Naive thymus-derived CD4-positive, alpha-beta T cell (primary cell): Measurements from ENCODE around the gene ALPL. TPM values are rescaled to one million over a fixed set of nuclear protein-coding genes. Genes with fewer than 3 reads are reported as not detected.

Source experiments
- ATAC-seq: fragments of 150-1000 bp; cut with Tn5 transposase; 2 replicates; pipeline ENCODE4 v1.10.0; 2021; ENCODE audit warnings: mild to moderate bottlenecking, moderate library complexity
- CTCF ChIA-PET: fragments of 350-600 bp; sonication (Branson Sonifier 250); formaldehyde crosslinking; loops from one replicate; lab custom pipeline; 2021; ENCODE audit warnings: antibody characterized with exemption; lab: Charles Lee
- POLR2A ChIA-PET: fragments of 350-600 bp; sonication (Branson Sonifier 250); formaldehyde crosslinking; loops from one replicate; lab custom pipeline; 2021; ENCODE audit warnings: antibody characterized with exemption, inconsistent platforms; lab: Charles Lee
- DNase-seq, 9 donors: peaks; one replicate each; pipeline versions ENCODE4 v3.0.0 to v3.0.0-alpha.2; 2020 to 2022; ENCODE audit warnings: mixed read lengths in 1 of 9
- H3K27ac ChIP-seq: one replicate; pipeline ENCODE4 v1.7.0; 2013; ENCODE audit warnings: mild to moderate bottlenecking, low read depth, low read length, moderate library complexity
- H3K27me3 ChIP-seq, 2 donors: one replicate each; pipeline ENCODE4 v1.7.0; 2013; ENCODE audit warnings: low read length in 2 of 2, mild to moderate bottlenecking in 2 of 2, moderate library complexity in 2 of 2; ENCODE audit not compliant: control insufficient read depth in 2 of 2, insufficient read depth in 2 of 2
- H3K36me3 ChIP-seq, 3 experiments: 1 replicate in 2 of 3; 2 replicates in 1 of 3; pipeline ENCODE4 v1.7.0; 2013; ENCODE audit warnings: low read length in 3 of 3, mild to moderate bottlenecking in 3 of 3, moderate library complexity in 1 of 3; ENCODE audit not compliant: insufficient read depth in 3 of 3, control insufficient read depth in 2 of 3
- H3K4me1 ChIP-seq, 2 donors: one replicate each; pipeline ENCODE4 v1.7.0; 2013; ENCODE audit warnings: low read length in 2 of 2, mild to moderate bottlenecking in 2 of 2, moderate library complexity in 1 of 2; ENCODE audit not compliant: control insufficient read depth in 2 of 2, insufficient read depth in 2 of 2
- H3K4me3 ChIP-seq: 2 replicates; pipeline ENCODE4 v1.7.0; 2013; ENCODE audit warnings: mild to moderate bottlenecking, low read length
- H3K9me3 ChIP-seq, 3 experiments: 1 replicate in 2 of 3; 2 replicates in 1 of 3; pipeline ENCODE4 v1.7.0; 2013; ENCODE audit warnings: low read length in 3 of 3; ENCODE audit not compliant: control insufficient read depth in 2 of 3
- H3K27ac Mint-ChIP-seq, 9 donors: one replicate each; pipeline ENCODE4 v1.8.0; 2020 to 2022; ENCODE audit warnings: mixed read lengths in 9 of 9, mild to moderate bottlenecking in 8 of 9, moderate library complexity in 5 of 9, inconsistent platforms in 2 of 9
- H3K27me3 Mint-ChIP-seq, 5 donors: one replicate each; pipeline ENCODE4 v1.8.0; 2021 to 2022; ENCODE audit warnings: mixed read lengths in 5 of 5, mild to moderate bottlenecking in 1 of 5
- H3K36me3 Mint-ChIP-seq, 5 donors: one replicate each; pipeline ENCODE4 v1.8.0; 2020 to 2022; ENCODE audit warnings: mixed read lengths in 5 of 5, mild to moderate bottlenecking in 3 of 5, inconsistent platforms in 1 of 5
- H3K4me1 Mint-ChIP-seq, 7 donors: one replicate each; pipeline ENCODE4 v1.8.0; 2020 to 2022; ENCODE audit warnings: mixed read lengths in 7 of 7, mild to moderate bottlenecking in 3 of 7, inconsistent platforms in 1 of 7
- H3K4me3 Mint-ChIP-seq, 10 donors: one replicate each; pipeline ENCODE4 v1.8.0; 2020 to 2022; ENCODE audit warnings: mild to moderate bottlenecking in 10 of 10, mixed read lengths in 10 of 10, moderate library complexity in 6 of 10, inconsistent platforms in 2 of 10
- H3K9me3 Mint-ChIP-seq, 11 donors: one replicate each; pipeline ENCODE4 v1.8.0; 2020 to 2022; ENCODE audit warnings: mixed read lengths in 11 of 11, mild to moderate bottlenecking in 4 of 11, inconsistent platforms in 1 of 11, moderate library complexity in 1 of 11
- intact Hi-C, 2 donors: fragments of 100-400 bp; cut with micrococcal nuclease; formaldehyde crosslinking; loops; one replicate each; pipeline ENCODE4 v1.15.1; 2023
- polyA plus RNA-seq, 2 donors: library from polyadenylated mRNA; unstranded; fragments of 300-500 nt; fragmentation: Illumina TruSeq; gene quantifications; one replicate each; pipeline ENCODE4 v1.2.3, GENCODE V29; 2021
- total RNA-seq, 6 experiments: library from RNA in 5 of 6; stranded (reverse) in 5 of 6; gene quantifications; 1 replicate in 5 of 6; 2 replicates in 1 of 6; pipeline ENCODE4 v1.2.3 and lab custom pipeline; 2021 to 2026

Gene ALPL
- total and polyA plus RNA-seq, 7 experiments from 2014 or later = not detected

DNA sequence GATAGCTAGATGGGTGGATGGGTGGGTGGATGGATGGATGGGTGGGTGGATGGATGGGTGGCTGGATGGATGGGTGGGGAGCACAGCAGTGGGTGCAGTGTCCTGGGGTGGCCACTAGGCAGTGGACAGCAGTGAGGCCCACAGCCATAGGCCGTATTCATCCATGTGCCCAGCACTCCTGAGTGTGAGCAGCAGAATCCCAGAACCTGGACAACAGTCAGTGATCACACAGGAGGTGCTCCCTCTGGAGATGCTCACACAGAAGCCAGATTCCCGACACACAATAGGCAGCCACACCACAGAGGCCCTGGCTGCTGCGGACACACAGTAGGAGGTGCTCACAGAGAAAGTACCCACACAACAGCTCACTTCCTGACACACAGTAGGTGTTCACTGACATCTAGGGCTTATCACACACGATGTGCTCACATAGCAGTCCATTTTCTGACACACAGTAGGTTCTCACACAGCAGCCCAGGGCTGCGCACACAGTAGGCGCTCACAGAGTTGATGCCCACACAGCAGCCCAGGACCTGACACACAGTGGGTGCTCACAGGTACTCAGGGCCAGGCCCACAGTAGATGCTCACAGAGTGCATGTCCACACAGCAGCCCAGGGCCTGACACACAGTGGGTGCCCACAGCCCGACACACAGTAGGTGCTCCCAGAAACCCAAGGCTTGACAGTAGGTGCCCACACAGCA is 95.9 kb downstream of the ALPL start:
- H3K27ac ChIP-seq = no peak overlapping the region
- ChIA-PET CTCF (no interaction called here), POLR2A (no interaction called here)
- H3K9me3 Mint-ChIP-seq = no peaks in the 10 kb centered on the region
- no peaks in the 10 kb centered on the region for H3K36me3 Mint-ChIP-seq
- H3K36me3 ChIP-seq = no peaks in the 10 kb centered on the region
- no peak overlapping the region for H3K27ac Mint-ChIP-seq
- no peaks in the 10 kb centered on the region for H3K9me3 ChIP-seq
- DNase-seq = no peak
- intact Hi-C loops = no loop called here
- no peak overlapping the region for H3K4me3 Mint-ChIP-seq
- H3K27me3 ChIP-seq = no peaks in the 10 kb centered on the region
- no peak overlapping the region for H3K4me3 ChIP-seq
- no peak for ATAC-seq
- no peaks in the 10 kb centered on the region for H3K4me1 ChIP-seq
- peaks cover 6 to 14% (median 7%) of the 10 kb centered on the region in 7 donors for H3K4me1 Mint-ChIP-seq
- peaks cover 2 to 30% (median 9%) of the 10 kb centered on the region in 5 donors for H3K27me3 Mint-ChIP-seq

DNA sequence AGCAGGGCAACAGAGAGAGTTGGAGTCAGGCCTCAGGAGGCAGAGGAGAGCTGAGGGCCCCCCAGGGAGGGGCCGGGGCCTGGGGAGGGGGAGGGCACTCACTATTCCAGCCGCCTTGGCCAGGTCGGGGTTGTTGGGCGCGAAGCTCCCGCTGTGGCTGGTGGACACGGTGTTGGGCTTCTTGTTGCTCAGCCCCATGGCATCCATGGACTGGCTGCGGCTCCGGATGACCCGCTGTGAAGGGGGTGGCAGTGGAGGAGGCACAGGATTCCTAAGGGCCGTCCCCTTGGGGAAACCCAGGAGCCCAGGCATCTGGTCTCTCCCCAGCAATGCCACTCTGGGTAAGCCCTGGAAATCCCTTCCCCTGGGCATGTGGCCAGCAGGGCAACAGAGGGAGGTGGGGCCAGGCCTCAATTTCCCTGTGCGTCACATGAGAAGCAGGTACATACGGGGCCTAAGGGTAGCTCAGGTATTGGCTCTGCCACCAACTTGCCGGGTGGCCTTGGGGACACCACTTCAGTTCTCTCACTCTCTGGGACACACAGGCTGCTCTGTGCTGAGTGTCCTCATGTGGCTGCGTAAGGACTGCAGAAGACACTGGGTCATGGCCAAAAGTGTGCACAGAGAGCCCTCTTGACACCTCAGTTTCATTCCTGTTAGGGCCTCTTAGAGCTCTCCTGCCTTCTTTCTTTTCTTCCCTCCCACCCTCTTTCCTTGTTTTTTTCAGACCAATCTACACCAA is 96.9 kb downstream of the ALPL start:
- H3K27ac ChIP-seq = no peak overlapping the region
- H3K36me3 ChIP-seq = no peaks in the 10 kb centered on the region
- ChIA-PET POLR2A (no interaction called here), CTCF (no interaction called here)
- no peak overlapping the region for H3K27ac Mint-ChIP-seq
- H3K4me3 ChIP-seq = no peak overlapping the region
- intact Hi-C loops = no loop called here
- no peaks in the 10 kb centered on the region for H3K9me3 ChIP-seq
- H3K4me3 Mint-ChIP-seq = no peak overlapping the region
- peaks cover 2 to 22% (median 9%) of the 10 kb centered on the region in 5 donors for H3K27me3 Mint-ChIP-seq
- peaks cover 6 to 14% (median 7%) of the 10 kb centered on the region in 7 donors for H3K4me1 Mint-ChIP-seq
- no peaks in the 10 kb centered on the region for H3K36me3 Mint-ChIP-seq
- no peaks in the 10 kb centered on the region for H3K9me3 Mint-ChIP-seq
- H3K4me1 ChIP-seq = no peaks in the 10 kb centered on the region
- ATAC-seq (no peak), DNase-seq (no peak)
- H3K27me3 ChIP-seq = no peaks in the 10 kb centered on the region

DNA sequence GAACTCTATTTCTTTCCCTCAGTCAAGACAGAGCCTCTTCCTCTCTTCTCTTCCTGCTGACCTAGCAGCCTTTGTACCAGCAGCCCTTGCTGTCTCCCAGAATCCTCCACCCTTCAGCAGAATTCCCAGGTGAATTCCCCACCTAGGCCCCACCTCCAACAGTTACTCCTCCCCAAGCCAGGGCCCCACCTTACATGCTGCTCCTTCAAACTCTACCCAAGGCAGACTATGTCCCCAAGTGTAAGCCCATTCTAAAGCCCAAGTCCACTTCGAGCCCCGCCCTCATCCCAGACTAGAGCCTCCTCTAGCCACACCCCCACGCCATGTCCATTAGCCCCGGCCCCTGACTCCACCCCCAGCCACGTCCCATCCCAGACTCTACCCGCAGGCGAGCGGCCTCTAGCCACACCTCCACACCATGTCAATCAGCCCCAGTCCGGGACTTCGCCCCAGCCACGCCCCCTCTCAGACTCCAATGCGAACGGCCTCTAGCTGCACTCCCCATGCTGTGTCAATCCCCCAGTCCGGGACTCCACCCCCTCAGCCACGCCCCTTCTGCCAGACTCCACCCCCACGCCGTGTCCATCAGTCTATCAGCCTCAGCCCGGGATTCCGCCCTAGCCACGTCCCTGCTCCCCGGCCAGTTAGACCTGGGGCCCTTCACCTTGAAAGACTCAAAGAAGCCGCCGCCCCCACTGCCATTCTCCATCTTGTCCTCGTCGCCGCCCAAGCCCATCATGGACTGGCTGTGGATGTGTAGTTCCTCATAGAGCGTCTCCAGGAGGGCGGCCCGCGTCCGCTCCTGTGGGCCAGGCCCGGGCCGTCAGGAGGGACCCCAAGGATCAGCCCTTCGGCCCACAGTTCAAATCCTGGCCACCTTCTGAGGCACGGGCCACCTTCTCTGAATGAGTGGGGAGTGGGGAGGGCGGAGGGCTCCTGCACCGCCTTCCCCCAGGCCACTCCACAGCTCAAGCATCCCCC is 98.6 kb downstream of the ALPL start:
- H3K4me3 Mint-ChIP-seq = peak overlapping the region in 4 of 10 donors; percentile 6 to 56 (median 41)
- H3K27me3 Mint-ChIP-seq = peaks cover 2 to 22% (median 7%) of the 10 kb centered on the region in 5 donors
- CTCF ChIA-PET = no interaction called here
- peaks cover 6 to 14% (median 7%) of the 10 kb centered on the region in 7 donors for H3K4me1 Mint-ChIP-seq
- H3K27ac ChIP-seq = no peak overlapping the region
- DNase-seq = peak in 1 of 9 donors; percentile 72
- POLR2A ChIA-PET = no interaction called here
- H3K27me3 ChIP-seq = no peaks in the 10 kb centered on the region
- ATAC-seq = peak; percentile 73
- no peaks in the 10 kb centered on the region for H3K4me1 ChIP-seq
- peak overlapping the region in 1 of 9 donors; percentile 59 for H3K27ac Mint-ChIP-seq
- H3K36me3 Mint-ChIP-seq = no peaks in the 10 kb centered on the region
- no peaks in the 10 kb centered on the region for H3K36me3 ChIP-seq
- intact Hi-C loops = no loop called here
- no peaks in the 10 kb centered on the region for H3K9me3 ChIP-seq
- no peak overlapping the region for H3K4me3 ChIP-seq
- H3K9me3 Mint-ChIP-seq = no peaks in the 10 kb centered on the region

DNA sequence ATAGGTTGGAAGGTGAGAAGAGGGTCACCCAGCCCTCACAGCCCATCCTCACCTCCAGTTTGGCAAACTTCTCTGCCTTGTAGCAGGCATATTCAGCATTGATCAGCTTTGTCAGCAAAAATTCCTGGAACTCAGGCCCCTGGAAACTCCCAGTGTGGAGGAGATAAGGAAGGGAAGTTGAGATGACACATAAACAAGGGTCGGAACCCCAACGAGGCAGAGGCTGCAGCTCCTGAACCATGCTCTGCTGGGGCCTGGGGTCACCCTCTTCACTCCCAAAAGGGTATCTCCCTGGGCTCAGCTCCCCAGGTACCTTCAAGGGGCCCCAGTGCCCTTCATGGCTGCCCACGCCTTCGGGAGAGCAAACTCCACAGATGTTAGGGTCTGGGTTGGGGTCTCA is 99.6 kb downstream of the ALPL start:
- no peaks in the 10 kb centered on the region for H3K9me3 ChIP-seq
- H3K27me3 ChIP-seq = no peaks in the 10 kb centered on the region
- H3K36me3 ChIP-seq = no peaks in the 10 kb centered on the region
- no peaks in the 10 kb centered on the region for H3K36me3 Mint-ChIP-seq
- H3K27ac ChIP-seq = no peak overlapping the region
- H3K4me1 ChIP-seq = no peaks in the 10 kb centered on the region
- H3K4me3 Mint-ChIP-seq = no peak overlapping the region
- peak overlapping the region in 2 of 9 donors; percentile 13 to 59 for H3K27ac Mint-ChIP-seq
- DNase-seq (no peak), ATAC-seq (no peak)
- peaks cover 2 to 20% (median 7%) of the 10 kb centered on the region in 5 donors for H3K27me3 Mint-ChIP-seq
- CTCF ChIA-PET = no interaction called here
- intact Hi-C loops = no loop called here
- peaks cover 0 to 2% (median 0%) of the 10 kb centered on the region in 11 donors for H3K9me3 Mint-ChIP-seq
- no peak overlapping the region for H3K4me3 ChIP-seq
- POLR2A ChIA-PET = no interaction called here
- peaks cover 6 to 14% (median 7%) of the 10 kb centered on the region in 7 donors for H3K4me1 Mint-ChIP-seq

DNA sequence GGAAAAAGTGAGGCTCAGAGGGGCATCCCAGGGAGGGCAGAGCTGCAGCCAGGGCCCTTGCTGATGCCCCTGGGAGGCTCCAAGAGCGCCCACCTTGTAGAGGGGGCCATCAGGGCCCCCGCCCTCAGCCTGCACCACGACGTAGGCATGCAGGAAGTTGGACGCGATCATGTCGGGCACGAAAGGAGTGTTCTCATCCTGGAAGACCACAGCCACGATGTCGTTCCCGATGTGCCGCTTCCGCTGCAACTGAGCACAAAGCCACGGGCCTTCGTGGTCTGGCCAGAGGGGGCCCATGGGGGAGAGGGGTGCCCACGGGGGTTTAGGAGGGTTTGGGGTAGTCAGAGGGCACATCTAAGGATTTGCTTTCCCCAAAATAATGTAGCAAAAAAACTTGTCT is 100.8 kb downstream of the ALPL start:
- Mint-ChIP-seq H3K4me3 (no peak overlapping the region), H3K27me3 (peaks cover 2 to 13% (median 7%) of the 10 kb centered on the region in 5 donors), H3K4me1 (peaks cover 6 to 14% (median 7%) of the 10 kb centered on the region in 7 donors), H3K9me3 (peaks cover 0 to 2% (median 0%) of the 10 kb centered on the region in 11 donors), H3K36me3 (no peaks in the 10 kb centered on the region), H3K27ac (no peak overlapping the region)
- no peaks in the 10 kb centered on the region for H3K27me3 ChIP-seq
- no peak overlapping the region for H3K4me3 ChIP-seq
- no peaks in the 10 kb centered on the region for H3K9me3 ChIP-seq
- ChIA-PET CTCF (no interaction called here), POLR2A (no interaction called here)
- H3K4me1 ChIP-seq = no peaks in the 10 kb centered on the region
- DNase-seq (no peak), ATAC-seq (no peak)
- no peaks in the 10 kb centered on the region for H3K36me3 ChIP-seq
- H3K27ac ChIP-seq = no peak overlapping the region
- intact Hi-C loops = no loop called here

DNA sequence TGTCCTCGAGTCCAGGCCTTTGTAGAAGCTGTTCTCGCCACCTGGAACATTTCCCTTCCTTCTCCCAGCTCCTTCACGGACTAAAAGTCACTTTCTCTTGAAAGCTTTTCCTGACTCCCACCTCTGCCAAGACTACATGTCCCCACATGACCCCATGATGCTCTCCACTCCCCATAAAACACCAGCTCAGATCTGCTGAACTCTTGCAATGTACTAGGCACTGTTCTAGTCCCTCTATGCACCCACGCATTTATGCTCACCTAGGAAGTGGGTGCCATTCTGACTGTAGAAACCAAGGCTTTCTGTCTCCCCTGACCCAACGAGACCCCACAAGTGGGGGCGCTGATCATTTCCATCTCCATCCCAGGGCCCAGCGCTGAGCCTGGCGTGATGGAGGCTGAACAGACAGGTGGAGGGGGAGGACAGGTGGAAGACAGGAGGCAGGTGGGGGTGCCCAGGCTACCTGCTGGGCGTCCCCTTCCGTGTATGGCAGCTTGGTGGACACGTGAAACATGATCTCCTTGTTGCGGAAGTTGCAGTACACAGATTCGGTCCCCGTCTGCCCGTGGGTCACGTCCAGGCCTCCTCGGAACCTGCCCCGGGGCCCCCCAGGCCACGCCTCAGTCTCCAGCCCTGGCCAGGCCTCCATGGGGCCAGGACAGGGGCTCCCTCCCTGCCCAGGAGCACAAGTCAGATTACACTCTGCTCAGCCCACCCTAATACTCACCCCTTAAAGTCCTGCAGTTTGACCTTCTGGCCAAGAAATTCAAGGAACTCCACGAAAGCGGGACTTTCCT is 102.0 kb downstream of the ALPL start:
- ChIA-PET CTCF (no interaction called here), POLR2A (no interaction called here)
- H3K27me3 ChIP-seq = no peaks in the 10 kb centered on the region
- H3K9me3 ChIP-seq = no peaks in the 10 kb centered on the region
- no peaks in the 10 kb centered on the region for H3K4me1 ChIP-seq
- Mint-ChIP-seq H3K27me3 (peaks cover 2 to 13% (median 6%) of the 10 kb centered on the region in 5 donors), H3K9me3 (peaks cover 0 to 2% (median 0%) of the 10 kb centered on the region in 11 donors), H3K27ac (no peak overlapping the region), H3K4me1 (peaks cover 6 to 14% (median 7%) of the 10 kb centered on the region in 7 donors), H3K4me3 (no peak overlapping the region), H3K36me3 (no peaks in the 10 kb centered on the region)
- H3K36me3 ChIP-seq = no peaks in the 10 kb centered on the region
- ATAC-seq (no peak), DNase-seq (no peak)
- no peak overlapping the region for H3K4me3 ChIP-seq
- intact Hi-C loops = no loop called here
- H3K27ac ChIP-seq = no peak overlapping the region
